Tibial nerve (tissue), 4 donors: ENCODE results near the gene PLXNC1. TPM values are rescaled to one million over a fixed set of nuclear protein-coding genes. Genes with fewer than 3 reads are reported as not detected.

Experiments
- DNase-seq, 2 donors: peaks; one replicate each; pipeline ENCODE4 v3.0.0-alpha.2; 2019; ENCODE audit warnings: low spot score in 2 of 2
- H3K27ac ChIP-seq, 4 donors: fragments of 200-600 bp; sonication (generic) in 3 of 4; one replicate each; pipeline ENCODE4 v1.5.1; 2017 to 2019; ENCODE audit warnings: mild to moderate bottlenecking in 1 of 4
- H3K27me3 ChIP-seq, 2 donors: fragments of 200-600 bp; sonication (generic) in 1 of 2; one replicate each; pipeline versions ENCODE4 v1.5.1 to v1.6.0; 2017 to 2019
- H3K36me3 ChIP-seq, 3 donors: fragments of 200-600 bp; sonication (generic); one replicate each; pipeline ENCODE4 v1.5.1; 2018 to 2019
- H3K4me1 ChIP-seq, 4 donors: fragments of 200-600 bp; sonication (generic) in 3 of 4; one replicate each; pipeline ENCODE4 v1.5.1; 2017 to 2019
- H3K4me3 ChIP-seq, 4 donors: fragments of 200-600 bp; sonication (generic) in 3 of 4; one replicate each; pipeline ENCODE4 v1.5.1; 2017 to 2019; ENCODE audit warnings: mild to moderate bottlenecking in 1 of 4, moderate library complexity in 1 of 4
- H3K9me3 ChIP-seq, 4 donors: fragments of 200-600 bp; sonication (generic) in 3 of 4; one replicate each; pipeline ENCODE4 v1.5.1; 2017 to 2019
- EP300 ChIP-seq, 2 donors: sonication (generic); formaldehyde crosslinking; IDR thresholded peaks; one replicate each; pipeline ENCODE4 v1.6.1; 2017; ENCODE audit warnings: antibody characterized with exemption in 2 of 2, mild to moderate bottlenecking in 1 of 2
- POLR2A ChIP-seq, 2 donors: fragments of 450-650 bp; IDR thresholded peaks; one replicate each; pipeline ENCODE4 v1.6.1; 2017; ENCODE audit warnings: antibody characterized with exemption in 2 of 2, mild to moderate bottlenecking in 2 of 2, moderate library complexity in 2 of 2
- WGBS, 2 donors: methylation state at CpG; one replicate each; pipeline ENCODE4 v1.1.5; 2018; 5-methylcytosine and 5-hydroxymethylcytosine counted together
- total RNA-seq, 4 donors: library from RNA; depleted of rRNA; stranded (reverse); fragments of >200 nt; gene quantifications; one replicate each; pipeline ENCODE4 v1.1.0, GENCODE V29; 2016
- TF ChIP-seq, protein P1 (sequence below), 5 experiments: fragments of 200-600 bp in 3 of 5; fragments of 450-650 bp in 2 of 5; sonication (generic) in 3 of 5; IDR thresholded peaks; one replicate each; pipeline ENCODE4 v1.5.1; 2016 to 2019; ENCODE audit warnings: antibody characterized with exemption in 5 of 5, mild to moderate bottlenecking in 3 of 5, moderate library complexity in 2 of 5

PLXNC1 gene
- total RNA-seq, 4 donors from 2014 or later = 9.0 to 20.8 (median 11.4) TPM

DNA sequence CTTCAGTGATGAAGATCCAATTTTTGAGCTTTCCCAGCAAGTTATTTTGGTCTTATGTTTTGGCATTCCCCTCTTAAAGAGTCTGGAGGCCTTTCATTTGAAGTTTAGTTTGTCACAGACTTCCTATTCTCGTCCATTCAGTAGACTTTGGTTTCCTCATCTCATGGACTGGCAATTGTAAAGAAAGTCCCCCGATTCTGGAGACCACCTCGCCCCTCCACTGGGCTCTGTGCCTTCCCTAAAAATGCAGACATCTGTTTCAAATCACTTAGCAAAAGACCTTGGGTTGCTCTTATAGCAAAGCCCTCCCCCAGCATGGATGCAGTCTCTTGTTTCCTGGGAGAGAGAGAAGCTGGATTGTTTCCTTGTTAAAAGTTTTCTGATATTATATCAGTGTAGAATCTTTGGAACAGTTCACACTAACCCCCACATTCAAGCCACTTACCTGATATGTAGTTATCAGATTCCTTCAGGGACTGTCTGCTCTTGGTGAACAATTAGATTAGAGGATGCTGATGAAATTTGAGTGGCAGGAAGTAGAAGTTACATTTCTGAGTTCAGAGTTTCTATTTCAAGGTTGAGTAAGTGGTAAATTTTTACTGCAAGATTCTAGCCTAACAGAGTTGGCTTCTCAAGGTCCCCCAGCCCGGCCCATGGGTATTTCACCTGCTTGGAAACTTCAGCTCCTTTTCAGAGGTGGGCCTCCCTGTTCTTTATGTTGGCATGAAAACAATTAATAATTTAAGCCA is 56.3 kb downstream of the PLXNC1 start:
- no peaks in the 10 kb centered on the region for H3K9me3 ChIP-seq
- no peaks in the 10 kb centered on the region for H3K27me3 ChIP-seq
- 58 to 69% methylated on average over 4 of the region's 4 CpGs for WGBS, 2 donors
- H3K4me1 ChIP-seq = peaks cover 0 to 25% (median 10%) of the 10 kb centered on the region in 4 donors
- no peak for TF ChIP-seq EP300 (IDR thresholded peaks at IDR 0.05)
- TF ChIP-seq, protein P1, sequence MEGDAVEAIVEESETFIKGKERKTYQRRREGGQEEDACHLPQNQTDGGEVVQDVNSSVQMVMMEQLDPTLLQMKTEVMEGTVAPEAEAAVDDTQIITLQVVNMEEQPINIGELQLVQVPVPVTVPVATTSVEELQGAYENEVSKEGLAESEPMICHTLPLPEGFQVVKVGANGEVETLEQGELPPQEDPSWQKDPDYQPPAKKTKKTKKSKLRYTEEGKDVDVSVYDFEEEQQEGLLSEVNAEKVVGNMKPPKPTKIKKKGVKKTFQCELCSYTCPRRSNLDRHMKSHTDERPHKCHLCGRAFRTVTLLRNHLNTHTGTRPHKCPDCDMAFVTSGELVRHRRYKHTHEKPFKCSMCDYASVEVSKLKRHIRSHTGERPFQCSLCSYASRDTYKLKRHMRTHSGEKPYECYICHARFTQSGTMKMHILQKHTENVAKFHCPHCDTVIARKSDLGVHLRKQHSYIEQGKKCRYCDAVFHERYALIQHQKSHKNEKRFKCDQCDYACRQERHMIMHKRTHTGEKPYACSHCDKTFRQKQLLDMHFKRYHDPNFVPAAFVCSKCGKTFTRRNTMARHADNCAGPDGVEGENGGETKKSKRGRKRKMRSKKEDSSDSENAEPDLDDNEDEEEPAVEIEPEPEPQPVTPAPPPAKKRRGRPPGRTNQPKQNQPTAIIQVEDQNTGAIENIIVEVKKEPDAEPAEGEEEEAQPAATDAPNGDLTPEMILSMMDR (IDR thresholded peaks at IDR 0.05) = no peak
- TF ChIP-seq POLR2A (IDR thresholded peaks at IDR 0.05) = no peak
- H3K27ac ChIP-seq = no peak overlapping the region
- no peak overlapping the region for H3K4me3 ChIP-seq
- DNase-seq = no peak
- no peaks in the 10 kb centered on the region for H3K36me3 ChIP-seq

- 73 to 79% methylated on average over 1 of the region's 1 CpG for WGBS, 2 donors
- Histone ChIP-seq H3K36me3 (no peaks in the 10 kb centered on the region), H3K4me1 (peaks cover 0 to 25% (median 10%) of the 10 kb centered on the region in 4 donors), H3K9me3 (no peaks in the 10 kb centered on the region), H3K27me3 (no peaks in the 10 kb centered on the region), H3K4me3 (no peak overlapping the region), H3K27ac (peak overlapping the region in 1 of 4 donors; percentile 8)
- no peak for DNase-seq
- TF ChIP-seq POLR2A (IDR thresholded peaks at IDR 0.05) (no peak), EP300 (IDR thresholded peaks at IDR 0.05) (no peak)
- TF ChIP-seq, protein P1 (IDR thresholded peaks at IDR 0.05) = no peak
These were observed 57.4 kb downstream of the PLXNC1 start for GRCh38 chr12:94205822-94206221.

- TF ChIP-seq, protein P1 (IDR thresholded peaks at IDR 0.05) = no peak
- TF ChIP-seq EP300 (IDR thresholded peaks at IDR 0.05) (no peak), POLR2A (IDR thresholded peaks at IDR 0.05) (no peak)
- DNase-seq = no peak
- H3K4me1 ChIP-seq = peaks cover 0 to 25% (median 10%) of the 10 kb centered on the region in 4 donors
- no peaks in the 10 kb centered on the region for H3K27me3 ChIP-seq
- no peaks in the 10 kb centered on the region for H3K9me3 ChIP-seq
- WGBS, 2 donors = 86 to 89% methylated on average over 2 of the region's 2 CpGs
- no peaks in the 10 kb centered on the region for H3K36me3 ChIP-seq
- no peak overlapping the region for H3K27ac ChIP-seq
- no peak overlapping the region for H3K4me3 ChIP-seq
These were observed 58.5 kb downstream of the PLXNC1 start for GRCh38 chr12:94206886-94207285.

DNA sequence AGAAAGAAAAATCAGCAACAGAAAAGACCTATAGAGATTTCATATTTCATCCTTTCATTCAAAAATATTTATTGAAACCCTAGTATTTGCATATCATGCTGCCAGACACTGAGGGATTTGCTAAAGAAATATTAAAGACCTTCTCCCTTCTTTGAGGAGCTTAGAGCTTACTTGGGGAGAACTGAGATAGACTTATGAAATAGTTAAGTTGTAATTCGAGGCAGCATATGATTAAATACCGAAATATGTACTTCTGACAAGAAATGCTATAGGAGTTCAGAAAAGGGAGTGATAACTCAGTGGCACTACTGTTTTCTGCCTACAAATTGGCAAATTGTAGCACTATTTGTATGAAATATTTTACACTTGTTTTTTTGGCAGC is 59.1 kb downstream of the PLXNC1 start:
- Histone ChIP-seq H3K9me3 (no peaks in the 10 kb centered on the region), H3K27ac (peak overlapping the region in 3 of 4 donors; percentile 62 to 80 (median 78)), H3K36me3 (no peaks in the 10 kb centered on the region), H3K4me3 (peak overlapping the region in 2 of 4 donors; percentile 11 to 21), H3K27me3 (no peaks in the 10 kb centered on the region), H3K4me1 (peaks cover 0 to 25% (median 10%) of the 10 kb centered on the region in 4 donors)
- DNase-seq = no peak
- no peak for TF ChIP-seq POLR2A (IDR thresholded peaks at IDR 0.05)
- TF ChIP-seq, protein P1 (IDR thresholded peaks at IDR 0.05) = no peak
- TF ChIP-seq EP300 (IDR thresholded peaks at IDR 0.05) = no peak
- 12 to 13% methylated on average over 2 of the region's 2 CpGs for WGBS, 2 donors

- Histone ChIP-seq H3K27me3 (no peaks in the 10 kb centered on the region), H3K36me3 (no peaks in the 10 kb centered on the region), H3K4me3 (peak overlapping the region in 2 of 4 donors; percentile 11 to 21), H3K9me3 (no peaks in the 10 kb centered on the region), H3K27ac (peak overlapping the region; percentile 8 to 80 (median 70)), H3K4me1 (peaks cover 0 to 25% (median 10%) of the 10 kb centered on the region in 4 donors)
- DNase-seq = peak in 1 of 2 donors; percentile 14
- WGBS, 2 donors = 28 to 29% methylated on average over 14 of the region's 14 CpGs
- TF ChIP-seq EP300 (IDR thresholded peaks at IDR 0.05) (peak in 1 of 2 donors; percentile 9), POLR2A (IDR thresholded peaks at IDR 0.05) (no peak)
- TF ChIP-seq, protein P1 (IDR thresholded peaks at IDR 0.05) = no peak
These were observed 59.7 kb downstream of the PLXNC1 start for GRCh38 chr12:94207849-94208621.
